Measurements from ENCODE around the gene TPRG1L.

- TF ChIP-seq POLR2A (IDR thresholded peaks at IDR 0.05) (no peak), CTCF (IDR thresholded peaks at IDR 0.05) (no peak)
These were observed 45.2 kb downstream of the TPRG1L start for GRCh38 chr1:3669971-3670431.
